Cardiac septum (tissue), 1 donor: Measurements from ENCODE around the gene DCBLD2. TPM values are rescaled to one million over a fixed set of nuclear protein-coding genes. Genes with fewer than 3 reads are reported as not detected.
A peak's percentile ranks its signal among the peaks of the same experiment; 100 is the strongest.

Experiments used
- DNase-seq: peaks from one replicate; pipeline ENCODE4 v3.0.0-alpha.2; 2020; ENCODE audit warnings: low spot score
- intact Hi-C: fragments of 100-400 bp; cut with DNase I; formaldehyde crosslinking; loops from one replicate; pipeline ENCODE4 v1.14.0; 2022
- long read RNA-seq: library from polyadenylated mRNA; unstranded; transcript quantifications from one replicate; pipeline ENCODE4 v2.0.0, GENCODE V29; 2021
- total RNA-seq: library from RNA; stranded (reverse); fragmentation: NEBNext Ultra II Directional; extraction: Animal tissue kit (Norgen Biotek cat#: 25700); gene quantifications from one replicate; pipeline ENCODE4 v1.2.1, GENCODE V29; 2021
- donor health status: DM: no; HTN: no; CAD: no.

DCBLD2 gene
- total RNA-seq: 67.7 TPM
- long read RNA-seq, full-length matches to known transcripts: 32 of 110 reads
- long read RNA-seq, partial matches to known transcripts: 34 of 110 reads
- long read RNA-seq, other reads (novel, unspliced or antisense): 44 of 110 reads

- intact Hi-C loops: loop anchor here (5.0 kb wide), 4 partner anchors 81 to 379 kb away; partner anchors contain the start of genes CLDND1 and CPOX
Measured at GRCh38 chr3:98901392-98902350, at the start of gene DCBLD2. DCBLD2 (minus strand) TSS chr3:98901695; CDS start chr3:98901326, 369 bp downstream.

DNA sequence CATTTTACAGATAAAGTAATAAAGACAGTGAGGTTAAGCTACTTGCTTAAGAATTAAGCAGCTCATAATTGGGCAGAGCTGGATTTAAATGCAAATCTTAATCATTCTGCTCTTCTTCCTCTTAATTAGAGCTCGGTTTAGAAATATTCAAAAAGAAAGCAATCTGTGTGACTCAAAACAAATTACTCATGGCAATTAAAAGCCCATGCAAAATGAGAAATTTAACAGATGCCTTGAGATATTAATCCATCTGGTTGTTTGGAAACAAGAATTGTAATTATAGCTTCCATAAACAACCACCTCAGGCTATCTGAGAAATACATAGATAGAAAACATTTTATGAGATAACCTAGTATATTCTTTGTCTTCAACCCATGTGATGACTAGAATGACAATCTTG, 44.2 kb upstream of the DCBLD2 start:
- no peak for DNase-seq
- intact Hi-C loops: no loop called here

More at GRCh38 chr3:98901392-98902350, at the start of gene DCBLD2:
- peak; percentile 98 for DNase-seq

GRCh38 chr3:98945101-98945524, 43.6 kb upstream of the DCBLD2 start:
- DNase-seq: no peak
- intact Hi-C loops: no loop called here

DNA sequence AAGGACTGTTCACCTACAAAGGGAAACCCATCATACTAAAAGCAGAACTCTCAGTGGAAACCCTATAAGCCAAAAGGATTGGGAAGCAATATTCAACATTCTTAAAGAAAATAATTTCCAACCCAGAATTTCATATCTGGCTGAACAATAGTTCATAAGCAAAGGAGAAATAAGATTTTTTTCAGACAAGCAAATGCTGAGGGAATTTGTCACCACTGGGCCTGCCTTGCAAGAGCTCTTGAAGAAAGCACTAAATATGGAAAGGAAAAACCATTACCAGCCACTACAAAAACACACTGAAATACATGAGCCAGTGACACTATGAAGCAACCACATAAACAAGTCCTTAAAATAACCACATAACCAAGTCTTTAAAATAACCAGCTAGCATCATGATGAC, 28.9 kb upstream of the DCBLD2 start:
- no peak for DNase-seq
- intact Hi-C loops: no loop called here

GRCh38 chr3:98921957-98922356, 20.5 kb upstream of the DCBLD2 start:
- intact Hi-C loops: no loop called here
- DNase-seq: no peak

DNA sequence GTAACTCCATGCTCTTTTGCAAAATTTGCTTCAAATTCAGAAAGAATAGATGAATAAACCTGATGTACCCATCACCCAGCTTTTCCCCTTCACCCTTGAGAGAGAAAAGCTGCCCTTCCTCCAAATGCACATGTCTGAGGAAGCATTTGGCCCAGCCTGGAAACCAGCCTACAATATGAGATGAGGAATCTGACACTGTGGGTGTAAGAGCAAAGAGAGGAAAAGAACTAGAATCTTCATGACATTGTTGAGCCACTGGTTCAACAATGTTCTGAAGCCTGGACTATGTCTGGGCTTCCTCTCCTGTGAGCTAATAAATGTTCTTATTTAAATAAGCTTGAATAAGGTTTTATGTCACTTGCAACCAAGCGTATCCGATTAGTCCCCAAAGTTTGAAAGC, 18.7 kb upstream of the DCBLD2 start:
- intact Hi-C loops: no loop called here
- no peak for DNase-seq

DNA sequence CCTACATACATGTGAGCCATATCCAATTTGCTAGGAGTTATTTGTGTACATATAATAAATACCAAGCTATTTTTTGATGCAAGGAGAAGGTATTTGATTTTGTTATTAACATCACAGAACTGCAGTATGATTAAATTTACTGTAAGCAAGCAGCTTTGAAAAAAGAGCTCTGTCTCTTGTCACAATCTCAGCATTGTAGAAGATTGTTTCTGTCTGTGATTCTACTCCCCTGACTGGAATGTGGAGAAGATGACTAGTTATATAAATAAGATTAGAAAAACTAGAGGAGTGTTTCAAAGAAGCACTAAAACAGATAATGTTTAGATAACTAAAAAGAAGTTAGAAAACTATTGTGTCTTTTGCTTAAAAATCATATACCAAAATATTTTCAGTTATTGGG, 17.1 kb upstream of the DCBLD2 start:
- intact Hi-C loops: no loop called here

GRCh38 chr3:98917608-98918007, 16.1 kb upstream of the DCBLD2 start:
- no peak for DNase-seq
- intact Hi-C loops: no loop called here

More for the DNA sequence above, 17.1 kb upstream of the DCBLD2 start:
- DNase-seq: no peak

- no peak for DNase-seq
- intact Hi-C loops: no loop called here
Measured at GRCh38 chr3:98914210-98915080, 12.9 kb upstream of the DCBLD2 start.

GRCh38 chr3:98912448-98912847, 11.0 kb upstream of the DCBLD2 start:
- no peak for DNase-seq
- intact Hi-C loops: no loop called here

- intact Hi-C loops: no loop called here
- no peak for DNase-seq
Measured at GRCh38 chr3:98906230-98906629, 4.7 kb upstream of the DCBLD2 start.

- DNase-seq: no peak
- intact Hi-C loops: loop anchor here (5.0 kb wide), 4 partner anchors 78 to 382 kb away; partner anchors contain the start of genes CLDND1 and CPOX
Measured at GRCh38 chr3:98903705-98904481, 2.4 kb upstream of the DCBLD2 start.

GRCh38 chr3:98903099-98903498, 1.6 kb upstream of the DCBLD2 start:
- DNase-seq: no peak
- intact Hi-C loops: loop anchor here (5.0 kb wide), 4 partner anchors 79 to 381 kb away; partner anchors contain the start of genes CLDND1 and CPOX

- intact Hi-C loops: loop anchor here (5.0 kb wide), 4 partner anchors 80 to 380 kb away; partner anchors contain the start of genes CLDND1 and CPOX
- DNase-seq: no peak
Measured at GRCh38 chr3:98902351-98902740, 851 bp upstream of the DCBLD2 start.

GRCh38 chr3:98901119-98901391, 440 bp downstream of the DCBLD2 start:
- intact Hi-C loops: loop anchor here (5.0 kb wide), 4 partner anchors 81 to 379 kb away; partner anchors contain the start of genes CLDND1 and CPOX
- peak; percentile 76 for DNase-seq

GRCh38 chr3:98900265-98901118, 1.0 kb downstream of the DCBLD2 start:
- DNase-seq: no peak

GRCh38 chr3:98897701-98898100, 3.8 kb downstream of the DCBLD2 start:
- no peak for DNase-seq
- intact Hi-C loops: loop anchor here (10.0 kb wide), 1 partner anchor 163 kb away; no protein-coding TSS in a partner anchor

More at GRCh38 chr3:98900265-98901118, 1.0 kb downstream of the DCBLD2 start:
- intact Hi-C loops: loop anchor here (5.0 kb wide), 4 partner anchors 82 to 378 kb away; partner anchors contain the start of genes CLDND1 and CPOX
